HEK293 (cell line): ENCODE results near the gene MKKS.

Experiments
- CTCF ChIA-PET: fragments of 350-600 bp; formaldehyde crosslinking; extraction: SDS; loops from one replicate; lab custom pipeline; 2021; ENCODE audit warnings: antibody characterized with exemption; lab: Yijun Ruan, JAX
- POLR2A ChIA-PET: fragments of 300-600 bp; formaldehyde crosslinking; extraction: SDS; loops from one replicate; lab custom pipeline; 2020; ENCODE audit warnings: antibody characterized with exemption, inconsistent platforms; lab: Yijun Ruan, JAX
- H3K27ac ChIP-seq: fragments of 200-500 bp; sonication (Bioruptor generic); 2 replicates; pipeline ENCODE4 v1.5.1; 2014; ENCODE audit warnings: low read depth, low read length, control low read depth, inconsistent platforms; ENCODE audit errors: extremely low read depth
- H3K36me3 ChIP-seq, 2 experiments: fragments of 200-500 bp in 1 of 2; sonication (Bioruptor generic) in 1 of 2; 1 replicate in 1 of 2; 2 replicates in 1 of 2; pipeline ENCODE4 v1.5.1; 2014 to 2017; ENCODE audit warnings: inconsistent platforms in 2 of 2, low read length in 2 of 2; ENCODE audit not compliant: control insufficient read depth in 2 of 2, insufficient read depth in 1 of 2
- H3K4me1 ChIP-seq: fragments of 200-500 bp; sonication (Bioruptor generic); 2 replicates; pipeline ENCODE4 v1.5.1; 2014; ENCODE audit warnings: mild to moderate bottlenecking, low read length, inconsistent platforms; ENCODE audit not compliant: control insufficient read depth, insufficient read depth
- H3K4me3 ChIP-seq: 2 replicates; pipeline ENCODE4 v1.5.1; 2011; ENCODE audit warnings: low read depth, mild to moderate bottlenecking, control low read depth, low read length, moderate library complexity
- H3K9me3 ChIP-seq: fragments of 200-500 bp; sonication (Bioruptor generic); 2 replicates; pipeline ENCODE4 v1.5.1; 2014; ENCODE audit warnings: low read depth, low read length, inconsistent platforms; ENCODE audit not compliant: control insufficient read depth, insufficient read depth
- BCL11A ChIP-seq: fragments of 450-650 bp; formaldehyde crosslinking; IDR thresholded peaks from 2 replicates; pipeline ENCODE4 v1.5.1; 2016; ENCODE audit warnings: low read depth, missing biosample characterization, missing genetic modification characterization
- SALL2 ChIP-seq: fragments of 450-650 bp; formaldehyde crosslinking; IDR thresholded peaks from 2 replicates; pipeline ENCODE4 v1.5.0; 2017; ENCODE audit warnings: missing biosample characterization, mild to moderate bottlenecking, missing genetic modification characterization, borderline replicate concordance
- SCRT2 ChIP-seq: fragments of 450-650 bp; formaldehyde crosslinking; IDR thresholded peaks from 2 replicates; pipeline ENCODE4 v1.5.1; 2016; ENCODE audit warnings: missing biosample characterization, missing genetic modification characterization
- TRIM28 ChIP-seq: IDR thresholded peaks from 2 replicates; pipeline ENCODE4 v1.6.1; 2011; ENCODE audit warnings: low read length, control low read depth, borderline replicate concordance
- WT1 ChIP-seq: fragments of 450-650 bp; formaldehyde crosslinking; IDR thresholded peaks from 2 replicates; pipeline ENCODE4 v1.5.1; 2016; ENCODE audit warnings: missing biosample characterization, missing genetic modification characterization
- ZBTB1 ChIP-seq: fragments of 450-650 bp; formaldehyde crosslinking; IDR thresholded peaks from 2 replicates; pipeline ENCODE4 v1.5.1; 2016; ENCODE audit warnings: missing biosample characterization, missing genetic modification characterization
- ZBTB7A ChIP-seq: fragments of 450-650 bp; formaldehyde crosslinking; IDR thresholded peaks from 2 replicates; pipeline ENCODE4 v1.5.1; 2016; ENCODE audit warnings: low read depth, missing biosample characterization, missing genetic modification characterization
- ZFHX2 ChIP-seq: fragments of 450-650 bp; formaldehyde crosslinking; conservative IDR thresholded peaks from 2 replicates; pipeline ENCODE4 v1.5.1; 2016; ENCODE audit warnings: missing biosample characterization, missing genetic modification characterization
- ZIC2 ChIP-seq: fragments of 450-650 bp; formaldehyde crosslinking; IDR thresholded peaks from 2 replicates; pipeline ENCODE4 v1.5.1; 2016; ENCODE audit warnings: missing biosample characterization, missing genetic modification characterization
- ZNF184 ChIP-seq: fragments of 450-650 bp; IDR thresholded peaks from 2 replicates; pipeline ENCODE4 v1.5.1; 2018; ENCODE audit warnings: missing biosample characterization, mild to moderate bottlenecking, missing genetic modification characterization
- ZNF24 ChIP-seq: fragments of 450-650 bp; formaldehyde crosslinking; IDR thresholded peaks from 2 replicates; pipeline ENCODE4 v1.5.1; 2016; ENCODE audit warnings: missing biosample characterization, missing genetic modification characterization
- ZNF394 ChIP-seq: fragments of 450-650 bp; formaldehyde crosslinking; IDR thresholded peaks from 2 replicates; pipeline ENCODE4 v1.5.1; 2016; ENCODE audit warnings: missing biosample characterization, missing genetic modification characterization, mild to moderate bottlenecking, moderate library complexity, borderline replicate concordance
- ZNF426 ChIP-seq: fragments of 450-650 bp; formaldehyde crosslinking; IDR thresholded peaks from 2 replicates; pipeline ENCODE4 v1.5.1; 2017; ENCODE audit warnings: missing biosample characterization, missing genetic modification characterization, mild to moderate bottlenecking, inconsistent platforms, moderate library complexity
- ZNF529 ChIP-seq: fragments of 450-650 bp; formaldehyde crosslinking; IDR thresholded peaks from 2 replicates; pipeline ENCODE4 v1.5.1; 2017; ENCODE audit warnings: missing genetic modification characterization, missing biosample characterization; ENCODE audit not compliant: insufficient replicate concordance
- ZNF530 ChIP-seq: fragments of 450-650 bp; formaldehyde crosslinking; IDR thresholded peaks from 2 replicates; pipeline ENCODE4 v1.5.1; 2016; ENCODE audit warnings: low read depth, missing biosample characterization, missing genetic modification characterization
- ZNF561 ChIP-seq: fragments of 450-650 bp; IDR thresholded peaks from 2 replicates; pipeline ENCODE4 v1.5.1; 2018; ENCODE audit warnings: missing biosample characterization, missing genetic modification characterization, borderline replicate concordance
- ZNF624 ChIP-seq: fragments of 450-650 bp; formaldehyde crosslinking; IDR thresholded peaks from 2 replicates; pipeline ENCODE4 v1.5.1; 2017; ENCODE audit warnings: missing biosample characterization, missing genetic modification characterization
- ZNF776 ChIP-seq: fragments of 450-650 bp; formaldehyde crosslinking; IDR thresholded peaks from 2 replicates; pipeline ENCODE4 v1.5.0; 2017; ENCODE audit warnings: missing biosample characterization, missing genetic modification characterization, borderline replicate concordance
- ZSCAN23 ChIP-seq: fragments of 450-650 bp; formaldehyde crosslinking; IDR thresholded peaks from 2 replicates; pipeline ENCODE4 v1.5.1; 2016; ENCODE audit warnings: missing biosample characterization, missing genetic modification characterization
- TF ChIP-seq, protein P1 (sequence below): fragments of 450-650 bp; formaldehyde crosslinking; IDR thresholded peaks from 2 replicates; pipeline ENCODE4 v1.5.1; 2017; ENCODE audit warnings: missing biosample characterization, missing genetic modification characterization
- TF ChIP-seq, protein P2 (sequence below): fragments of 450-650 bp; formaldehyde crosslinking; IDR thresholded peaks from 2 replicates; pipeline ENCODE4 v1.5.1; 2016; ENCODE audit warnings: missing biosample characterization, missing genetic modification characterization, low read depth
- TF ChIP-seq, protein P3 (sequence below): fragments of 450-650 bp; formaldehyde crosslinking; IDR thresholded peaks from 2 replicates; pipeline ENCODE4 v1.5.1; 2016; ENCODE audit warnings: missing biosample characterization, missing genetic modification characterization
- TF ChIP-seq, protein P4 (sequence below): fragments of 450-650 bp; formaldehyde crosslinking; IDR thresholded peaks from 2 replicates; pipeline ENCODE4 v1.5.1; 2016; ENCODE audit warnings: missing biosample characterization, missing genetic modification characterization
- TF ChIP-seq, protein P5 (sequence below): fragments of 450-650 bp; IDR thresholded peaks from 2 replicates; pipeline ENCODE4 v1.5.1; 2018; ENCODE audit warnings: missing biosample characterization, mild to moderate bottlenecking, missing genetic modification characterization

The MKKS gene

DNA sequence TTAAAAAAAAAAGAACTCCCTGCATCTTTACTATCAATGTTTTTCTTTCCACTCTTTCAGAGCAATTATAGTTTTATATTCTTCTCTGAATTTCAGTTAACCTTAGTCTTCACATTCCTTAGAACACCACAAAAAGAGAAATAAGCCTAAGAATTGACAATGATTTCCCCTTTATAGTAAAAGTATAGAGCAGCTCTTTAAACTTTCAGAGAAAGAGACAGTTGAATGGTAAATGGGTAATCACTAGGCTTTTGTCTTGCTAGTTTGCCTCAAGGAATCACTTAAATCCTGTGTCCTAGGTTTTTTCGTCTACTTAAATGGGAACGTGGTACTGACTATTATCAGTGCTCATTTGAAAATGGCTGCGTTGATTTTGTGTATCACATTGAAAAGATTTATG lies 32.8 kb upstream of the MKKS start:
- TF ChIP-seq, protein P1, sequence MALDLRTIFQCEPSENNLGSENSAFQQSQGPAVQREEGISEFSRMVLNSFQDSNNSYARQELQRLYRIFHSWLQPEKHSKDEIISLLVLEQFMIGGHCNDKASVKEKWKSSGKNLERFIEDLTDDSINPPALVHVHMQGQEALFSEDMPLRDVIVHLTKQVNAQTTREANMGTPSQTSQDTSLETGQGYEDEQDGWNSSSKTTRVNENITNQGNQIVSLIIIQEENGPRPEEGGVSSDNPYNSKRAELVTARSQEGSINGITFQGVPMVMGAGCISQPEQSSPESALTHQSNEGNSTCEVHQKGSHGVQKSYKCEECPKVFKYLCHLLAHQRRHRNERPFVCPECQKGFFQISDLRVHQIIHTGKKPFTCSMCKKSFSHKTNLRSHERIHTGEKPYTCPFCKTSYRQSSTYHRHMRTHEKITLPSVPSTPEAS (tag by site-specific recombination), result no peak
- TF ChIP-seq, protein P2, sequence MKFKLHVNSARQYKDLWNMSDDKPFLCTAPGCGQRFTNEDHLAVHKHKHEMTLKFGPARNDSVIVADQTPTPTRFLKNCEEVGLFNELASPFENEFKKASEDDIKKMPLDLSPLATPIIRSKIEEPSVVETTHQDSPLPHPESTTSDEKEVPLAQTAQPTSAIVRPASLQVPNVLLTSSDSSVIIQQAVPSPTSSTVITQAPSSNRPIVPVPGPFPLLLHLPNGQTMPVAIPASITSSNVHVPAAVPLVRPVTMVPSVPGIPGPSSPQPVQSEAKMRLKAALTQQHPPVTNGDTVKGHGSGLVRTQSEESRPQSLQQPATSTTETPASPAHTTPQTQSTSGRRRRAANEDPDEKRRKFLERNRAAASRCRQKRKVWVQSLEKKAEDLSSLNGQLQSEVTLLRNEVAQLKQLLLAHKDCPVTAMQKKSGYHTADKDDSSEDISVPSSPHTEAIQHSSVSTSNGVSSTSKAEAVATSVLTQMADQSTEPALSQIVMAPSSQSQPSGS (tag by site-specific recombination), result no peak
- TF ChIP-seq SALL2 (tag by site-specific recombination), result no peak
- TF ChIP-seq ZBTB1 (tag by site-specific recombination), result no peak
- TF ChIP-seq ZNF624 (tag by site-specific recombination), result no peak
- TF ChIP-seq, protein P3, sequence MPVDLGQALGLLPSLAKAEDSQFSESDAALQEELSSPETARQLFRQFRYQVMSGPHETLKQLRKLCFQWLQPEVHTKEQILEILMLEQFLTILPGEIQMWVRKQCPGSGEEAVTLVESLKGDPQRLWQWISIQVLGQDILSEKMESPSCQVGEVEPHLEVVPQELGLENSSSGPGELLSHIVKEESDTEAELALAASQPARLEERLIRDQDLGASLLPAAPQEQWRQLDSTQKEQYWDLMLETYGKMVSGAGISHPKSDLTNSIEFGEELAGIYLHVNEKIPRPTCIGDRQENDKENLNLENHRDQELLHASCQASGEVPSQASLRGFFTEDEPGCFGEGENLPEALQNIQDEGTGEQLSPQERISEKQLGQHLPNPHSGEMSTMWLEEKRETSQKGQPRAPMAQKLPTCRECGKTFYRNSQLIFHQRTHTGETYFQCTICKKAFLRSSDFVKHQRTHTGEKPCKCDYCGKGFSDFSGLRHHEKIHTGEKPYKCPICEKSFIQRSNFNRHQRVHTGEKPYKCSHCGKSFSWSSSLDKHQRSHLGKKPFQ, result no peak
- TF ChIP-seq, protein P4, sequence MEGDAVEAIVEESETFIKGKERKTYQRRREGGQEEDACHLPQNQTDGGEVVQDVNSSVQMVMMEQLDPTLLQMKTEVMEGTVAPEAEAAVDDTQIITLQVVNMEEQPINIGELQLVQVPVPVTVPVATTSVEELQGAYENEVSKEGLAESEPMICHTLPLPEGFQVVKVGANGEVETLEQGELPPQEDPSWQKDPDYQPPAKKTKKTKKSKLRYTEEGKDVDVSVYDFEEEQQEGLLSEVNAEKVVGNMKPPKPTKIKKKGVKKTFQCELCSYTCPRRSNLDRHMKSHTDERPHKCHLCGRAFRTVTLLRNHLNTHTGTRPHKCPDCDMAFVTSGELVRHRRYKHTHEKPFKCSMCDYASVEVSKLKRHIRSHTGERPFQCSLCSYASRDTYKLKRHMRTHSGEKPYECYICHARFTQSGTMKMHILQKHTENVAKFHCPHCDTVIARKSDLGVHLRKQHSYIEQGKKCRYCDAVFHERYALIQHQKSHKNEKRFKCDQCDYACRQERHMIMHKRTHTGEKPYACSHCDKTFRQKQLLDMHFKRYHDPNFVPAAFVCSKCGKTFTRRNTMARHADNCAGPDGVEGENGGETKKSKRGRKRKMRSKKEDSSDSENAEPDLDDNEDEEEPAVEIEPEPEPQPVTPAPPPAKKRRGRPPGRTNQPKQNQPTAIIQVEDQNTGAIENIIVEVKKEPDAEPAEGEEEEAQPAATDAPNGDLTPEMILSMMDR (tag by site-specific recombination), result no peak
- no peak for TF ChIP-seq ZNF529 (tag by site-specific recombination)
- no peak for TF ChIP-seq ZNF394 (tag by site-specific recombination)
- TF ChIP-seq ZBTB7A (tag by site-specific recombination), result no peak
- no peak for TF ChIP-seq SCRT2 (tag by site-specific recombination)
- no peak for TF ChIP-seq WT1
- no peak for TF ChIP-seq ZNF426 (tag by site-specific recombination)
- no peak for TF ChIP-seq ZNF184 (tag by site-specific recombination)
- TF ChIP-seq ZNF530 (tag by site-specific recombination), result no peak
- no peak overlapping the region for H3K27ac ChIP-seq
- CTCF ChIA-PET, result interaction anchor here (0.8 to 1.1 kb wide), 2 partner anchors 32 to 489 kb away, joined by 3 read pairs; no protein-coding TSS in a partner anchor
- H3K4me3 ChIP-seq, result no peak overlapping the region
- H3K36me3 ChIP-seq, result no peaks in the 10 kb centered on the region; a peak in 1 of 3 replicates
- H3K4me1 ChIP-seq, result no peaks in the 10 kb centered on the region
- H3K9me3 ChIP-seq, result no peaks in the 10 kb centered on the region
- POLR2A ChIA-PET, result no interaction called here

DNA sequence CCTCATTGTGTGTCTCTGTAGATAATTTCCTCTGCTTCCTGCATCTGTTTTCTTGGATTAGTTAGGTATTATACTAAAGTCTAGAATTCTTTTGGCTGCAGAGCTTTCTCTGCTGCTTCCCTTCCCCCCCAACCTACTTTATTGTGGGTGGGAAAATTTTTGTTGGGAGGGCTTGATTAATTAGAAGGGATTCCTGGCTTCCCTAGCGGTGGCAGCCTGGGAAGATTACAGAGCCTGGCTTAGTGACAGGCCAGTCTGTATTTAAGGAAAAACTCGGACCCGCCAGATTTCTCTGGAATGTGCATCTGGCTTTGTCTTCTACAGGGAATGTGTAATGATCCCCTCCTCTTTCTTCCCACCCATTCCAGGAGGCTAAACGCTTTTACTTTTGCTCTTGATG lies 32.3 kb upstream of the MKKS start:
- ChIA-PET CTCF (interaction anchor here (1.1 kb wide), 1 partner anchor 32 kb away, joined by 3 read pairs; no protein-coding TSS in a partner anchor), POLR2A (no interaction called here)
- Histone ChIP-seq H3K4me3 (no peak overlapping the region), H3K4me1 (no peaks in the 10 kb centered on the region), H3K9me3 (no peaks in the 10 kb centered on the region), H3K36me3 (no peaks in the 10 kb centered on the region; a peak in 1 of 3 replicates), H3K27ac (no peak overlapping the region)
- TF ChIP-seq ZNF530 (tag by site-specific recombination), result no peak
- TF ChIP-seq ZNF776 (tag by site-specific recombination), result no peak
- TF ChIP-seq, protein P3, result no peak
- no peak for TF ChIP-seq BCL11A (tag by site-specific recombination)
- no peak for TF ChIP-seq ZIC2 (tag by site-specific recombination)
- no peak for TF ChIP-seq ZNF561 (tag by site-specific recombination)
- no peak for TF ChIP-seq ZFHX2
- TF ChIP-seq TRIM28, result no peak
- TF ChIP-seq, protein P5, sequence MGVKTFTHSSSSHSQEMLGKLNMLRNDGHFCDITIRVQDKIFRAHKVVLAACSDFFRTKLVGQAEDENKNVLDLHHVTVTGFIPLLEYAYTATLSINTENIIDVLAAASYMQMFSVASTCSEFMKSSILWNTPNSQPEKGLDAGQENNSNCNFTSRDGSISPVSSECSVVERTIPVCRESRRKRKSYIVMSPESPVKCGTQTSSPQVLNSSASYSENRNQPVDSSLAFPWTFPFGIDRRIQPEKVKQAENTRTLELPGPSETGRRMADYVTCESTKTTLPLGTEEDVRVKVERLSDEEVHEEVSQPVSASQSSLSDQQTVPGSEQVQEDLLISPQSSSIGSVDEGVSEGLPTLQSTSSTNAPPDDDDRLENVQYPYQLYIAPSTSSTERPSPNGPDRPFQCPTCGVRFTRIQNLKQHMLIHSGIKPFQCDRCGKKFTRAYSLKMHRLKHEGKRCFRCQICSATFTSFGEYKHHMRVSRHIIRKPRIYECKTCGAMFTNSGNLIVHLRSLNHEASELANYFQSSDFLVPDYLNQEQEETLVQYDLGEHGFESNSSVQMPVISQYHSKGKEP (tag by site-specific recombination), result no peak
- no peak for TF ChIP-seq ZNF24 (tag by site-specific recombination)
- TF ChIP-seq ZSCAN23 (tag by site-specific recombination), result no peak
